Keratinocyte (primary cell): ENCODE data around the gene DIP2C. TPM values are rescaled to one million over a fixed set of nuclear protein-coding genes. Genes with fewer than 3 reads are reported as not detected.

Experiments
- DNase-seq: peaks from one replicate; pipeline ENCODE4 v3.0.0-alpha.2; 2011; ENCODE audit warnings: low read depth, missing footprints, low spot score
- FAIRE-seq: peaks from 2 replicates; lab custom pipeline; 2011; peaks lifted over from hg19 to GRCh38; lab: Jason Lieb, UNC
- H2AFZ ChIP-seq: 2 replicates; pipeline ENCODE4 v1.6.0; 2012; ENCODE audit warnings: low read length, control low read depth, inconsistent platforms; ENCODE audit not compliant: control insufficient read depth
- H3K27ac ChIP-seq: 2 replicates; pipeline ENCODE4 v1.5.1; 2011; ENCODE audit warnings: low read length; ENCODE audit not compliant: control insufficient read depth, insufficient read depth
- H3K27me3 ChIP-seq: 3 replicates; pipeline ENCODE4 v1.6.0; 2011; ENCODE audit warnings: low read length; ENCODE audit not compliant: control insufficient read depth, insufficient read depth; ENCODE audit errors: extremely low read depth
- H3K36me3 ChIP-seq, 2 experiments: 2 replicates in 1 of 2; 3 replicates in 1 of 2; pipeline ENCODE4 v1.5.1; 2011; ENCODE audit warnings: low read length in 2 of 2, mild to moderate bottlenecking in 1 of 2; ENCODE audit not compliant: control insufficient read depth in 2 of 2, insufficient read depth in 2 of 2; ENCODE audit errors: extremely low read depth in 1 of 2
- H3K4me1 ChIP-seq: 3 replicates; pipeline ENCODE4 v1.5.1; 2011; ENCODE audit warnings: low read length; ENCODE audit not compliant: control insufficient read depth, insufficient read depth; ENCODE audit errors: extremely low read depth
- H3K4me2 ChIP-seq: 3 replicates; pipeline ENCODE4 v1.6.0; 2011; ENCODE audit warnings: low read depth, low read length; ENCODE audit not compliant: control insufficient read depth, insufficient read depth; ENCODE audit errors: extremely low read depth
- H3K4me3 ChIP-seq, 3 experiments: fragments of 200-600 bp in 1 of 3; sonication (generic) in 1 of 3; 2 replicates in 2 of 3; 3 replicates in 1 of 3; pipeline ENCODE4 v1.5.1; 2011 to 2016; ENCODE audit warnings: low read length in 3 of 3, mild to moderate bottlenecking in 3 of 3, control low read depth in 2 of 3, inconsistent platforms in 1 of 3, low read depth in 1 of 3, mixed read lengths in 1 of 3, mixed run types in 1 of 3, moderate library complexity in 1 of 3; ENCODE audit not compliant: control insufficient read depth in 2 of 3, insufficient read depth in 2 of 3; ENCODE audit errors: extremely low read depth in 1 of 3
- H3K79me2 ChIP-seq: 2 replicates; pipeline ENCODE4 v1.6.0; 2012; ENCODE audit warnings: low read length; ENCODE audit not compliant: control insufficient read depth, insufficient read depth
- H3K9ac ChIP-seq: 3 replicates; pipeline ENCODE4 v1.6.0; 2011; ENCODE audit warnings: low read length; ENCODE audit not compliant: control insufficient read depth, insufficient read depth; ENCODE audit errors: extremely low read depth
- H3K9me1 ChIP-seq: 3 replicates; pipeline ENCODE4 v1.6.0; 2011; ENCODE audit warnings: low read length; ENCODE audit not compliant: control insufficient read depth, insufficient read depth; ENCODE audit errors: extremely low read depth
- H3K9me3 ChIP-seq: 2 replicates; pipeline ENCODE4 v1.5.1; 2012; ENCODE audit warnings: low read depth, low read length; ENCODE audit not compliant: control insufficient read depth
- H4K20me1 ChIP-seq: 3 replicates; pipeline ENCODE4 v1.6.0; 2011; ENCODE audit warnings: low read length; ENCODE audit not compliant: control insufficient read depth, insufficient read depth; ENCODE audit errors: extremely low read depth
- EZH2 ChIP-seq: IDR thresholded peaks from one replicate; pipeline ENCODE4 v1.6.1; 2012; ENCODE audit warnings: inconsistent platforms, mild to moderate bottlenecking, low read length, moderate library complexity
- dilution Hi-C: fragments of 300-500 bp; cut with MboI; formaldehyde crosslinking; loops from one replicate; pipeline ENCODE4 v1.7.0; 2020; ENCODE audit warnings: low sequenced_read_pairs; ENCODE audit not compliant: extremely low pct_ligation_motif_present
- polyA plus RNA-seq, 5 experiments: library from polyadenylated mRNA; depleted of rRNA in 3 of 5; stranded (reverse) in 3 of 5; stranded (forward) in 1 of 5; unstranded in 1 of 5; fragments of >200 nt; gene quantifications; 1 replicate in 1 of 5; 2 replicates in 3 of 5; 3 replicates in 1 of 5; pipeline versions ENCODE4 v1.2.1 to v1.2.3, GENCODE V29; 2011 to 2012; ENCODE audit warnings: missing spikeins in 2 of 5, low read depth in 1 of 5, low replicate concordance in 1 of 5
- TF ChIP-seq, protein P1 (sequence below), 3 experiments: IDR thresholded peaks in 1 of 3; conservative IDR thresholded peaks in 1 of 3; optimal IDR thresholded peaks in 1 of 3; 2 replicates in 2 of 3; 3 replicates in 1 of 3; pipeline versions ENCODE3 to v1.5.1; 2011; ENCODE audit warnings: low read length in 3 of 3, mild to moderate bottlenecking in 3 of 3, moderate library complexity in 2 of 3, control low read depth in 1 of 3, inconsistent platforms in 1 of 3; ENCODE audit not compliant: insufficient read depth in 2 of 3; ENCODE audit errors: extremely low read depth in 1 of 3

The DIP2C gene
- polyA plus RNA-seq, 1 donor (not counting 4 experiments of a cell fraction or from before 2014, with no cell fraction given) = 1.3 TPM

DNA sequence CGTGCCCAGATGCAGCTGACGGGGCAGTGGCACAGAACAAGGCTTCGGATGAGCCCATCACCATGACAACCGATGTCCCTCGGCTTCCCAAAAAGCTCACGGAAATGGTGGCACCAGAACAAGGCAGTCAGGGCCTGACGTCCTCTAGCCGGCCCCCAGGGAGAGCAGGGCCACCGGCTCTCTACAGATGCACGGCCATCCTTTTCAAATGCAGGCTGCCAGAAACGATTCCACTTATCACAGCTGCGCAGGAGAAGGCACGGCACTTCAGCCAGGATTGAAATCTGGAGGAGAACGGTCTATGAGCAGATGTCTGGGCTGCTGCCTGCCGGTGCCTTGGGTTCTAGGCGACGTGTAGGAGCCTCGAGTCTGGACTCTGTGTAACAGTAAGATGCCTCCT lies 330.4 kb downstream of the DIP2C start:
- no peaks in the 10 kb centered on the region for H3K27me3 ChIP-seq
- TF ChIP-seq EZH2 = no peak
- TF ChIP-seq, protein P1, sequence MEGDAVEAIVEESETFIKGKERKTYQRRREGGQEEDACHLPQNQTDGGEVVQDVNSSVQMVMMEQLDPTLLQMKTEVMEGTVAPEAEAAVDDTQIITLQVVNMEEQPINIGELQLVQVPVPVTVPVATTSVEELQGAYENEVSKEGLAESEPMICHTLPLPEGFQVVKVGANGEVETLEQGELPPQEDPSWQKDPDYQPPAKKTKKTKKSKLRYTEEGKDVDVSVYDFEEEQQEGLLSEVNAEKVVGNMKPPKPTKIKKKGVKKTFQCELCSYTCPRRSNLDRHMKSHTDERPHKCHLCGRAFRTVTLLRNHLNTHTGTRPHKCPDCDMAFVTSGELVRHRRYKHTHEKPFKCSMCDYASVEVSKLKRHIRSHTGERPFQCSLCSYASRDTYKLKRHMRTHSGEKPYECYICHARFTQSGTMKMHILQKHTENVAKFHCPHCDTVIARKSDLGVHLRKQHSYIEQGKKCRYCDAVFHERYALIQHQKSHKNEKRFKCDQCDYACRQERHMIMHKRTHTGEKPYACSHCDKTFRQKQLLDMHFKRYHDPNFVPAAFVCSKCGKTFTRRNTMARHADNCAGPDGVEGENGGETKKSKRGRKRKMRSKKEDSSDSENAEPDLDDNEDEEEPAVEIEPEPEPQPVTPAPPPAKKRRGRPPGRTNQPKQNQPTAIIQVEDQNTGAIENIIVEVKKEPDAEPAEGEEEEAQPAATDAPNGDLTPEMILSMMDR (optimal IDR thresholded peaks at IDR 0.05 in 1 of 3, IDR thresholded peaks at IDR 0.05 in 1 of 3, conservative IDR thresholded peaks at IDR 0.05 in 1 of 3; ENCODE audit: extremely low read depth in 1 of 3, insufficient read depth in 2 of 3, low read length in 3 of 3) = no peak
- H3K9me1 ChIP-seq = no peaks in the 10 kb centered on the region
- FAIRE-seq (no peak), DNase-seq (no peak)
- H3K4me2 ChIP-seq = no peak overlapping the region
- no peaks in the 10 kb centered on the region for H3K79me2 ChIP-seq
- H3K4me3 ChIP-seq = no peak overlapping the region
- no peak overlapping the region for H2AFZ ChIP-seq
- H3K4me1 ChIP-seq = no peaks in the 10 kb centered on the region
- no peaks in the 10 kb centered on the region for H3K36me3 ChIP-seq
- dilution Hi-C loops = no loop called here
- H3K9ac ChIP-seq = no peak overlapping the region
- H4K20me1 ChIP-seq = no peaks in the 10 kb centered on the region
- H3K27ac ChIP-seq = no peak overlapping the region
- H3K9me3 ChIP-seq = no peaks in the 10 kb centered on the region

DNA sequence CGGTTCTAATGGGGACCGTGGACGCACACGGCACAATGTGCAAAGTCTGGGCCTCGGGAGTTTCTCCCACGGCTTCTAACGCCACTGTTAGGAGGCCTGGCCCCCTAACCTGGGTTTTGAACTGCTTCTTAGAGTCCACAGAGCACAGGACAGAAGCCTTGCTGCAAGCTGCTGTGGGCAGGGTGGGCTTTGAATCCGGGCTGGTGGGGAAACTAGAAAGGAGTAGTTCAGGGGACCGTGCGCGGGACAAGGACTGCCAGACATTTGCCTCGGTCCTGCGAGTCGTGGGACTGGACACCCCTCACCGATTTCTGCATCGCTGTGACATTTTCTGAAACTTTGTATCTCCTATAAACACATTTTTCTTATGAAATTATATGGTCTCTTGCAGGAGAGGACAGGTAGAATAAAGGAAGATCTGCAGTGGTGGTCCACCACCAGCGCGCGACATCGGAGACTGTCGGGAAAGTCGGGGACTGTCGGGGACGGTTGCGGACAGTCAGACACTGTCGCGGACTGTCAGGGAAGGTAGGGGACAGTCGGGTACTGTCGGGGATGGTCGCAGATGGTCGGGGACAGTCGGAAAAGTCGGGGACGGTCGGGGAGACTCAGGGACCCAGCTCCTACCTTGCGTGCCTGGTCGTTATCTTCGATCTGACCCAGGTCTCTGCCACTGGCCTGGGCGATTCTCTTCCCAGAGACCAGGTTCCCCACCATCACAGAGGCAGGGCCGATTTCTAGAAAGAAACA lies 332.1 kb downstream of the DIP2C start:
- FAIRE-seq = no peak
- no peak overlapping the region for H3K27ac ChIP-seq
- H3K9me1 ChIP-seq = no peaks in the 10 kb centered on the region
- no peaks in the 10 kb centered on the region for H3K4me1 ChIP-seq
- no peak overlapping the region for H3K4me2 ChIP-seq
- H3K27me3 ChIP-seq = no peaks in the 10 kb centered on the region
- dilution Hi-C loops = no loop called here
- H3K9me3 ChIP-seq = no peaks in the 10 kb centered on the region
- H3K79me2 ChIP-seq = no peaks in the 10 kb centered on the region
- TF ChIP-seq, protein P1 (optimal IDR thresholded peaks at IDR 0.05 in 1 of 3, IDR thresholded peaks at IDR 0.05 in 1 of 3, conservative IDR thresholded peaks at IDR 0.05 in 1 of 3; ENCODE audit: extremely low read depth in 1 of 3, insufficient read depth in 2 of 3, low read length in 3 of 3) = no peak
- TF ChIP-seq EZH2 = no peak
- no peak overlapping the region for H3K4me3 ChIP-seq
- H2AFZ ChIP-seq = no peak overlapping the region
- no peaks in the 10 kb centered on the region for H4K20me1 ChIP-seq
- no peak for DNase-seq
- H3K9ac ChIP-seq = no peak overlapping the region
- H3K36me3 ChIP-seq = peaks cover 0 to 2% of the 10 kb centered on the region in 2 experiments
